DMS53 treated with DMSO at 0.1 percent for 48 hours (cell line): ENCODE results near the gene DDAH2.

Experiments used
- DNase-seq: peaks from one replicate; lab custom pipeline; 2025; ENCODE audit not compliant: unreplicated experiment; lab: John Stamatoyannopoulos, UW

DDAH2 gene

GRCh38 chr6:31761343-31761742 is 32.2 kb upstream of the DDAH2 start:
- no peak for DNase-seq

GRCh38 chr6:31760790-31761189 is 31.7 kb upstream of the DDAH2 start:
- DNase-seq: no peak

GRCh38 chr6:31758281-31758680 is 29.2 kb upstream of the DDAH2 start:
- no peak for DNase-seq

- DNase-seq: no peak
Observed at GRCh38 chr6:31752739-31753319, 23.7 kb upstream of the DDAH2 start.

GRCh38 chr6:31750411-31751022 is 21.4 kb upstream of the DDAH2 start:
- DNase-seq: no peak

GRCh38 chr6:31749301-31750036 is 20.4 kb upstream of the DDAH2 start:
- peak; percentile 41 for DNase-seq

- no peak for DNase-seq
Observed at GRCh38 chr6:31744422-31744821, 15.3 kb upstream of the DDAH2 start.

GRCh38 chr6:31742894-31743293 is 13.8 kb upstream of the DDAH2 start:
- DNase-seq: no peak

GRCh38 chr6:31741815-31742214 is 12.7 kb upstream of the DDAH2 start:
- DNase-seq: no peak

- no peak for DNase-seq
Observed at GRCh38 chr6:31740397-31741223, 11.5 kb upstream of the DDAH2 start.

- DNase-seq: peak; percentile 98
Observed at GRCh38 chr6:31739639-31740396, 10.7 kb upstream of the DDAH2 start, which contains the start of gene MSH5. MSH5 (plus strand) TSS chr6:31740005; CDS start chr6:31740467, 462 bp downstream.

GRCh38 chr6:31737991-31738979 is 9.2 kb upstream of the DDAH2 start:
- DNase-seq: peak; percentile 97

GRCh38 chr6:31737315-31737990 is 8.4 kb upstream of the DDAH2 start:
- peak; percentile 80 for DNase-seq

GRCh38 chr6:31736768-31737314 is 7.7 kb upstream of the DDAH2 start:
- no peak for DNase-seq

GRCh38 chr6:31736021-31736767 is 7.1 kb upstream of the DDAH2 start, which contains the start of gene CLIC1:
CLIC1 (minus strand) TSS chr6:31736530; CDS start chr6:31736300, 230 bp downstream.
- DNase-seq: peak; percentile 82

- peak; percentile 69 for DNase-seq
Observed at GRCh38 chr6:31734821-31735406, 5.8 kb upstream of the DDAH2 start.

GRCh38 chr6:31734247-31734820 is 5.2 kb upstream of the DDAH2 start:
- no peak for DNase-seq
